Fibroblast of lung (primary cell): ENCODE results near the gene SPAG5.

Source experiments
- EZH2 ChIP-seq: IDR thresholded peaks from 2 replicates; pipeline ENCODE4 v1.5.1; 2012; ENCODE audit warnings: low read length, control low read depth, mild to moderate bottlenecking; ENCODE audit errors: missing control alignments
- TF ChIP-seq, protein P1 (sequence below), 2 donors: IDR thresholded peaks in 1 of 2; conservative IDR thresholded peaks in 1 of 2; 1 replicate in 1 of 2; 2 replicates in 1 of 2; pipeline ENCODE4 v1.5.1; 2011 to 2012; ENCODE audit warnings: low read length in 2 of 2, control low read depth in 1 of 2, inconsistent platforms in 1 of 2, low read depth in 1 of 2, mild to moderate bottlenecking in 1 of 2

DNA sequence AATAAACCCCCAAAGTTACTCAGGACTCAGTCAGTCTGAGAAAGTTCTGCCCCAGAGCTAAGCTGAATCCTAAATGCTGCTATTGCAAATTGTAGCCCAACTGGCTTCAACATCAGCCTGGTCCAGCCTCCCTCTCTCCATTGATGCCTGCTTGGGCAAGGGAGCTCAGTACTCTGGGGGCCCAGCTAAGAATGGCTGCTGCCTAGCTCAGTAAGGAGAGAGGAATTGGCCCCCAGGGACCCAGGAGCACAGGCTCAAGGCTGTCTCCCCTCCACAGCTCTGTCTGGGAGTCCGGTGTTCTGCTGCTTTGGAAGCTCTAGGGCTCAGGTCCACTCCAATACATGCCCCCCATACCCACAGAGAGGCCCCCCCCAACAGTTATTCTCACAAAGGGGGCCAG, 48.0 kb downstream of the SPAG5 start:
- TF ChIP-seq, protein P1, sequence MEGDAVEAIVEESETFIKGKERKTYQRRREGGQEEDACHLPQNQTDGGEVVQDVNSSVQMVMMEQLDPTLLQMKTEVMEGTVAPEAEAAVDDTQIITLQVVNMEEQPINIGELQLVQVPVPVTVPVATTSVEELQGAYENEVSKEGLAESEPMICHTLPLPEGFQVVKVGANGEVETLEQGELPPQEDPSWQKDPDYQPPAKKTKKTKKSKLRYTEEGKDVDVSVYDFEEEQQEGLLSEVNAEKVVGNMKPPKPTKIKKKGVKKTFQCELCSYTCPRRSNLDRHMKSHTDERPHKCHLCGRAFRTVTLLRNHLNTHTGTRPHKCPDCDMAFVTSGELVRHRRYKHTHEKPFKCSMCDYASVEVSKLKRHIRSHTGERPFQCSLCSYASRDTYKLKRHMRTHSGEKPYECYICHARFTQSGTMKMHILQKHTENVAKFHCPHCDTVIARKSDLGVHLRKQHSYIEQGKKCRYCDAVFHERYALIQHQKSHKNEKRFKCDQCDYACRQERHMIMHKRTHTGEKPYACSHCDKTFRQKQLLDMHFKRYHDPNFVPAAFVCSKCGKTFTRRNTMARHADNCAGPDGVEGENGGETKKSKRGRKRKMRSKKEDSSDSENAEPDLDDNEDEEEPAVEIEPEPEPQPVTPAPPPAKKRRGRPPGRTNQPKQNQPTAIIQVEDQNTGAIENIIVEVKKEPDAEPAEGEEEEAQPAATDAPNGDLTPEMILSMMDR (conservative IDR thresholded peaks at IDR 0.05 in 1 of 2, IDR thresholded peaks at IDR 0.05 in 1 of 2; ENCODE audit: low read depth in 1 of 2, low read length in 2 of 2), result no peak
- no peak for TF ChIP-seq EZH2
